Tibial nerve (tissue), 4 donors: ENCODE measurements around the gene ACKR2.

Source experiments
- CTCF ChIP-seq, 5 experiments: fragments of 200-600 bp in 3 of 5; fragments of 450-650 bp in 2 of 5; sonication (generic) in 3 of 5; IDR thresholded peaks; one replicate each; pipeline ENCODE4 v1.5.1; 2016 to 2019; ENCODE audit warnings: antibody characterized with exemption in 5 of 5, mild to moderate bottlenecking in 3 of 5, moderate library complexity in 2 of 5
- EP300 ChIP-seq, 2 donors: sonication (generic); formaldehyde crosslinking; IDR thresholded peaks; one replicate each; pipeline ENCODE4 v1.6.1; 2017; ENCODE audit warnings: antibody characterized with exemption in 2 of 2, mild to moderate bottlenecking in 1 of 2
- POLR2A ChIP-seq, 2 donors: fragments of 450-650 bp; IDR thresholded peaks; one replicate each; pipeline ENCODE4 v1.6.1; 2017; ENCODE audit warnings: antibody characterized with exemption in 2 of 2, mild to moderate bottlenecking in 2 of 2, moderate library complexity in 2 of 2

- TF ChIP-seq CTCF (IDR thresholded peaks at IDR 0.05) (no peak), POLR2A (IDR thresholded peaks at IDR 0.05) (no peak), EP300 (IDR thresholded peaks at IDR 0.05) (no peak)
Observed at GRCh38 chr3:42763021-42763420, 46.2 kb upstream of the ACKR2 start.
